IPS-18c (cell line): Measurements from ENCODE around the gene PHF12.
A peak's percentile ranks its signal among the peaks of the same experiment; 100 is the strongest.
"Not testable (repeated sequence)": the region's sequence is repeated elsewhere in the genome, so short reads cannot be mapped to it uniquely, and the experiment has no call there.

ENCODE experiments used
- H3K4me3 ChIP-seq: 2 replicates; pipeline ENCODE4 v1.7.0; 2013; ENCODE audit warnings: low read depth, mild to moderate bottlenecking, low read length, moderate library complexity; ENCODE audit not compliant: insufficient read depth
- H3K9me3 ChIP-seq: one replicate; pipeline ENCODE4 v1.6.1; 2013; ENCODE audit warnings: mild to moderate bottlenecking, low read length, moderate library complexity; ENCODE audit not compliant: control insufficient read depth, insufficient read depth

PHF12 gene

GRCh38 chr17:28900986-28901726 is 50.2 kb downstream of the PHF12 start:
- H3K9me3 ChIP-seq, result no peaks in the 10 kb centered on the region
- H3K4me3 ChIP-seq, result no peak overlapping the region

- no peak overlapping the region for H3K4me3 ChIP-seq
These were observed 52.0 kb downstream of the PHF12 start for GRCh38 chr17:28899212-28899815.

GRCh38 chr17:28898527-28898955 is 52.8 kb downstream of the PHF12 start:
- H3K9me3 ChIP-seq, result no peaks in the 10 kb centered on the region
- no peak overlapping the region for H3K4me3 ChIP-seq

More at GRCh38 chr17:28899212-28899815, 52.0 kb downstream of the PHF12 start:
- no peaks in the 10 kb centered on the region for H3K9me3 ChIP-seq

- Histone ChIP-seq H3K4me3 (peak overlapping the region; percentile 92; the same call in 1 of the 2 replicates), H3K9me3 (no peaks in the 10 kb centered on the region)
These were observed 53.4 kb downstream of the PHF12 start for GRCh38 chr17:28897769-28898526.

- peak within 1 kb of the TSS; percentile 92 for H3K4me3 ChIP-seq
- no peaks in the 10 kb centered on the region for H3K9me3 ChIP-seq
These were observed 54.2 kb downstream of the PHF12 start, which contains the start of gene FLOT2 for GRCh38 chr17:28896884-28897768. FLOT2 (minus strand) TSS chr17:28897733; CDS start chr17:28897574, 159 bp downstream.

GRCh38 chr17:28896491-28896883 is 54.8 kb downstream of the PHF12 start:
- no peaks in the 10 kb centered on the region for H3K9me3 ChIP-seq
- H3K4me3 ChIP-seq, result peak overlapping the region; percentile 92

- peak overlapping the region; percentile 92 for H3K4me3 ChIP-seq
- no peaks in the 10 kb centered on the region for H3K9me3 ChIP-seq
These were observed 55.4 kb downstream of the PHF12 start for GRCh38 chr17:28895794-28896447.

GRCh38 chr17:28893248-28894183 is 57.8 kb downstream of the PHF12 start:
- not testable (repeated sequence) for H3K4me3 ChIP-seq, H3K9me3 ChIP-seq

GRCh38 chr17:28892024-28892423 is 59.3 kb downstream of the PHF12 start:
- Histone ChIP-seq H3K4me3 (no peak overlapping the region), H3K9me3 (no peaks in the 10 kb centered on the region)

- Histone ChIP-seq H3K9me3 (no peaks in the 10 kb centered on the region), H3K4me3 (no peak overlapping the region)
These were observed 60.1 kb downstream of the PHF12 start for GRCh38 chr17:28891201-28891600.

GRCh38 chr17:28889996-28890395 is 61.3 kb downstream of the PHF12 start:
- H3K9me3 ChIP-seq, result no peaks in the 10 kb centered on the region
- no peak overlapping the region for H3K4me3 ChIP-seq

GRCh38 chr17:28888832-28889231 is 62.5 kb downstream of the PHF12 start:
- Histone ChIP-seq H3K9me3 (no peaks in the 10 kb centered on the region), H3K4me3 (no peak overlapping the region)

- no peaks in the 10 kb centered on the region for H3K9me3 ChIP-seq
- no peak overlapping the region for H3K4me3 ChIP-seq
These were observed 63.3 kb downstream of the PHF12 start for GRCh38 chr17:28887871-28888471.

- H3K9me3 ChIP-seq, result no peaks in the 10 kb centered on the region
- H3K4me3 ChIP-seq, result no peak overlapping the region
These were observed 65.4 kb downstream of the PHF12 start for GRCh38 chr17:28885951-28886350.

- H3K4me3 ChIP-seq, result no peak overlapping the region
- no peaks in the 10 kb centered on the region for H3K9me3 ChIP-seq
These were observed 66.0 kb downstream of the PHF12 start for GRCh38 chr17:28885363-28885762.
